ENCODE measurements around the gene TRMT1. TPM values are rescaled to one million over a fixed set of nuclear protein-coding genes. Genes with fewer than 3 reads are reported as not detected.

The TRMT1 gene
- total and polyA plus RNA-seq, 2 of the 8 experiments (the other 6 are each of a cell fraction or from before 2014, with no cell fraction given) = 77.4 to 99.3 TPM

DNA sequence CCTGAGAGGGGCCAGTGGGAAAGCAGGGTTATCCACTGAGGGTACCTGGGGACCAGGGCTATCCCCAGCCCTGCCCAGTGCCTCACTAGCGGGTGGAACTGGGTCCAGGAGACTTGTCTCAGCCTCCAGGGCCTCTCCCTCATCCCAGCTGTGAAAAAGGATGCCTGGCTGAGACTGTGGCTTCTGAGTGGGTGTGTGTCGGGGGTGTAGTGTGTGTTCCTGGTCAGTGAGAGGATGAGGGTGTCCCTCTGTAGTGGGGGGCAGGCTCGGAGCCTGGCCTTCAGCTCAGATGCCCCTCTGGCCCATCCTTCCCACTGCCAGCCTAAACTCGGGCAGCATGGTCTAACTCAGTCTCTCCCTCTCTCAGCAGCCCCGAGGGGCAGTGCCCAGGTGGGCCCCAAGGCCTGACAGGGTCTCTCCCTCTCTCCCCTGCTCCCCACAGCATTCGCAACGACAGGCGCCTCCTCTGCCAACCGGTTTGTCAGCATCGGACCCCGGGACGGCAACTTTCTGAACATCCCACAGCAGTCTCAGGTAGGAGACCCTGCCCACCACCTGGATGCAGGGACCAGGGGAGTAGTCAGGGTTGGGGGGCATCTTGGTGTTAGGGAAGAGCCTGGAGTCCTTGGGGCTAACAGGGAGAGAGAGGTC is 26.6 kb downstream of the TRMT1 start:
- H3K9ac ChIP-seq (replicated peaks in 1 of 4; ENCODE audit: extremely low read depth in 1 of 4, low read depth in 3 of 4, low read length in 3 of 4) = no peak overlapping the region
- no peak overlapping the region for H2BK15ac ChIP-seq (ENCODE audit: low read length)
- no peak overlapping the region for H2AFZ ChIP-seq (ENCODE audit: low read length)
- FAIRE-seq (no peak), DNase-seq (ENCODE audit: low read depth in 1 of 2, low spot score in 2 of 2) (no peak)
- no peak overlapping the region for H2BK5ac ChIP-seq (ENCODE audit: low read depth, low read length)
- no peak overlapping the region for H3K14ac ChIP-seq (ENCODE audit: insufficient read length)
- no peak overlapping the region for H3K56ac ChIP-seq (replicated peaks; ENCODE audit: insufficient read length, low read depth, low read length)
- H3K27ac ChIP-seq (ENCODE audit: low read depth, low read length) = no peak overlapping the region
- H2BK120ac ChIP-seq (replicated peaks; ENCODE audit: low read depth, low read length) = no peak overlapping the region
- peaks cover 0 to 2% of the 10 kb centered on the region in 2 experiments for H4K20me1 ChIP-seq (replicated peaks in 1 of 2; ENCODE audit: control insufficient read depth in 1 of 2, insufficient read depth in 2 of 2, low read length in 2 of 2)
- H3K23me2 ChIP-seq (ENCODE audit: low read depth, low read length) = no peaks in the 10 kb centered on the region; the same call in 1 of the 2 replicates
- H4K8ac ChIP-seq (ENCODE audit: extremely low read depth, insufficient read depth, low read length) = peak overlapping the region; percentile 46; the same call in 1 of the 2 replicates
- no peaks in the 10 kb centered on the region for H3K79me2 ChIP-seq (ENCODE audit: control insufficient read depth in 1 of 2, insufficient read depth in 2 of 2, low read length in 2 of 2)
- H3K4me1 ChIP-seq (replicated peaks in 1 of 4; ENCODE audit: control insufficient read depth in 3 of 4, insufficient read depth in 4 of 4, low read length in 3 of 4) = peaks cover 0 to 13% (median 13%) of the 10 kb centered on the region in 4 experiments; a peak in 5 of 7 replicates
- 84% methylated on average over 12 of the region's 12 CpGs; no CpG with 5 or more reads in 1 of the 2 experiments for WGBS, 2 experiments (ENCODE audit: extremely low coverage in 1 of 2, insufficient coverage in 1 of 2, insufficient read length in 1 of 2, insufficient replicate concordance in 2 of 2, low coverage in 1 of 2, low lambda C conversion rate in 2 of 2, missing lambda C conversion rate in 1 of 2)
- H4K5ac ChIP-seq (ENCODE audit: insufficient read length, low read depth, low read length) = no peak overlapping the region
- CTCF ChIA-PET (ENCODE audit: partially characterized antibody) = interaction anchor here (0.7 to 48.8 kb wide), 17 partner anchors 12 to 1051 kb away, joined by 3 to 1145 read pairs (median 6); partner anchors contain the start of gene GCDH
- H3K4me3 ChIP-seq (ENCODE audit: extremely low read depth in 1 of 4, insufficient read depth in 2 of 4, low read depth in 3 of 4, low read length in 4 of 4) = no peak overlapping the region
- H3K79me1 ChIP-seq (ENCODE audit: low read depth, low read length) = no peaks in the 10 kb centered on the region
- peaks cover 2 to 45% (median 20%) of the 10 kb centered on the region in 4 experiments for H3K27me3 ChIP-seq (replicated peaks in 1 of 4; ENCODE audit: control insufficient read depth in 3 of 4, extremely low read depth in 1 of 4, insufficient read depth in 3 of 4, low read length in 3 of 4)
- H3K18ac ChIP-seq (ENCODE audit: extremely low read depth, low read length) = no peak overlapping the region
- no peak overlapping the region for H2BK20ac ChIP-seq (ENCODE audit: low read length)
- H3K23ac ChIP-seq (ENCODE audit: insufficient read length) = no peak overlapping the region
- no peaks in the 10 kb centered on the region for H3K36me3 ChIP-seq (ENCODE audit: control insufficient read depth in 2 of 4, insufficient read depth in 4 of 4, low read length in 3 of 4)
- POLR2A ChIA-PET (ENCODE audit: partially characterized antibody) = interaction anchor here (0.7 to 2.1 kb wide), 4 partner anchors 11 to 113 kb away, joined by 3 to 7 read pairs (median 4); no protein-coding TSS in a partner anchor
- H4K91ac ChIP-seq (replicated peaks; ENCODE audit: insufficient read length, low read length) = no peak overlapping the region
- no peak overlapping the region for H3K4ac ChIP-seq (replicated peaks; ENCODE audit: insufficient read length, low read depth, low read length)
- no peaks in the 10 kb centered on the region for H3K9me3 ChIP-seq (ENCODE audit: insufficient read depth in 2 of 2, low read depth in 1 of 2, low read length in 1 of 2)
- H3K4me2 ChIP-seq (ENCODE audit: insufficient read depth in 1 of 2, low read depth in 2 of 2, low read length in 2 of 2) = no peak overlapping the region
- H2AK5ac ChIP-seq (ENCODE audit: low read depth, low read length) = peak overlapping the region; percentile 54; the same call in 1 of the 2 replicates
- H2BK12ac ChIP-seq (ENCODE audit: low read depth, low read length) = no peak overlapping the region
- TF ChIP-seq NRF1 (IDR thresholded peaks at IDR 0.05; ENCODE audit: low read depth, low read length) (no peak), KDM4A (IDR thresholded peaks at IDR 0.05; ENCODE audit: low read depth, low read length, severe bottlenecking) (no peak), BCL11A (IDR thresholded peaks at IDR 0.05; ENCODE audit: low read depth in 2 of 2, low read length in 2 of 2) (no peak), CREB1 (IDR thresholded peaks at IDR 0.05) (no peak), PHF8 (conservative IDR thresholded peaks at IDR 0.05; ENCODE audit: low read depth, low read length) (no peak), HDAC6 (IDR thresholded peaks at IDR 0.05; ENCODE audit: low read depth, low read length) (no peak), MAFK (IDR thresholded peaks at IDR 0.05; ENCODE audit: low read depth, low read length) (no peak), SRF (IDR thresholded peaks at IDR 0.05; ENCODE audit: low read depth, low read length) (no peak), CTBP2 (IDR thresholded peaks at IDR 0.05; ENCODE audit: borderline replicate concordance, insufficient read depth, insufficient read length, low read length) (no peak), SIRT6 (IDR thresholded peaks at IDR 0.05; ENCODE audit: low read length) (no peak), SP1 (IDR thresholded peaks at IDR 0.05; ENCODE audit: low read depth, low read length) (no peak), CEBPB (IDR thresholded peaks at IDR 0.05; ENCODE audit: low read depth, low read length) (no peak), KDM5A (IDR thresholded peaks at IDR 0.05; ENCODE audit: low read length) (no peak), NANOG (IDR thresholded peaks at IDR 0.05; ENCODE audit: insufficient read depth, low read depth, low read length, poor library complexity, severe bottlenecking) (no peak)

Measured in H1 (cell line).